ENCODE data around the gene ZNF609.

The ZNF609 gene

DNA sequence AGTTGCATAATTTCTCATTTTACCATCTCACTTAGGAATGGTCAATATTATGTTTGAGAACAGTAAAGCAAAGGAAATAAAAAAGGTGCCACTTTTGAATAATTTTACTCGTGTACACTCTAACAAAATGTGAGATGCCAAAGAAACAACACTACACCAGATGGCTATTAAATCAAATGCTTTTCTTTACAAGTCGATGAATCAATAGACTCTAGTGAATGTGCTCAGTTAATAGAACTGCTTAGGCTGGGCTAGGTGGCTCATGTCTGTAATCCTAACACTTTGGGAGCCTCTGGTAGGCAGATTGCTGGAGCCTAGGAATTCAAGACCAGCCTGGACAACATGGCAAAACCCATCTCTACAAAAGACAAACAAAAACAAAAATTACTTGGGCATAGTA lies 87.9 kb downstream of the ZNF609 start:
- no peak for DNase-seq

DNA sequence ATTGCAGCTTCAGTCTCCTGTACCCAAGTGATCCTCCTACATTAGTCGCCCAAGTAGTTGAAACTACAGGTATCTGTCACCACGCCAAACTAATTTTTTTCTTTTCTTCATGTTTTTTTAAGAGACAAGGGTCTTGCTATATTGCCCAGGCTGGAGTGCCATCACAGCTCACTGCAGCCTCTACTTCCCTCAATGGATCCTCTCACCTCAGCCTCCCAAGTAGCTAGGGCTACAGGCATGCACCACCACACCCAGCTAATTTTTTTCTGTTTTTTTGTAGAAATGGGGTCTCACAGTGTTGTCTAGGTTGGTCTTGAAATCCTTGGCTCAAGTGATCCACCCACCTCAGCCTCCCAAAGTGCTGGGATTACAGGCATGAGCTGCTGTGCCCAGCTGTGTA lies 89.5 kb downstream of the ZNF609 start:
- DNase-seq, result no peak

DNA sequence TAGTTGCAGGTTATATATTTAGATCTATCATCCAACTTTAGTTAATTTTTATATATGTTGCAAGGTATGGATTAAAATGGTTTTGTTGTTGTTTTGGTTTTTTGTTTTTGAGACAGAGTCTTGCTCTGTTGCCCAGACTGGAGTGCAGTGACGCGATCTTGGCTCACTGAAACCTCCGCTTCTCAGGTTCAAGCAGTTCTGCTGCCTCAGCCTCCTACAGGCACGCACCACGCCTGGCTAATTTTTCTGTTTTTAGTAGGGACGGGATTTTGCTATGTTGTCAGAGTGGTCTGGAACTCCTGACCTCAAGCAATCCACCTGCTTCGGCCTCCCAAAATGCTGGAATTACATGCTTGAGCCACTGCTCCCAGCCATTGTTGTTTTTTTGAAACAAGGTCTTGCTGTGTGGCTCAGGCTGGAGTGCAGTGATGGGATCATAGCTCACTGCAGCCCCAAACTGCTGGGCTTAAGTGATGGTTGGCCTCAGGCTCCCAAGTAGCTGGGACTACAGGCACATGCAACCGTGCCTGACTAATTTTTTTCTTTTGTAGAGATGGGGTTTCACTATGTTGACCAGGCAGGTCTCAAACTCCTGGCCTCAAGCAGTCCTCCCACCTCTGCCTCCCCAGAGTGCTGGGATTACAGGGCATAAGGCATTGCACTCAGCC lies 92.0 kb downstream of the ZNF609 start:
- no peak for DNase-seq

DNA sequence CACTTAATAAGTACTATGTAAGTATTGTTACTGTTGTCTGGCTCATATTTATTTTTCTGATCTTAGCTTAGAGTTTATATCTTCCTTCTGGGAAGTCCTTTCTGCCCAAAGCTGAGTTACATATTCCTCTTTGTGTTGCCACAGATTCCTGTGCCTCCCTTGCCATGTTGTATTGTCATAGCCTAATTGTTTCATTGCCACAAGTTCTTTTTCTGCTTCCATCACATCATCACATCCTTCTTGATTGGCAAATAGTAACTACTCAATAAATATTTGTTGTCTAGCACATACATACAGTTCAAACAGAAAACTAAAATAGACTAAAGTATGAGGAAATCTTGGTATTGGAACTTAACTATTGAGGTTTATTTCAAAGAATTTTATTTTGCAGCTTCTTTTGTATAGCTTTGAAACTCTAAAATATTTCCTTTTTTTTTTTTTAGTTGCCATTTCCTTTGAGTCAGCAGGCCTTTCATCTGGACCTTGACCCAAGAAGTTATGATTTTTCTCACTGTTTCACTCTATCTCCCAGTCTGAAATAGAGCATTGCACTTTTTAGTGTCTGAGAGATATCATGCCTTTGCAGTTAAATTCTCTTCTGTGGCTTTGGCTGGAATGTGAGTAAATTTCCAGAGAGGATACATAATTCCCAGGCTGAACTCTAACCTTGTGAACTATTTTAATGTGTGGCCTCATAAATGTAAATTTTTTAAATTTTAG lies 98.2 kb downstream of the ZNF609 start:
- DNase-seq, result no peak

DNA sequence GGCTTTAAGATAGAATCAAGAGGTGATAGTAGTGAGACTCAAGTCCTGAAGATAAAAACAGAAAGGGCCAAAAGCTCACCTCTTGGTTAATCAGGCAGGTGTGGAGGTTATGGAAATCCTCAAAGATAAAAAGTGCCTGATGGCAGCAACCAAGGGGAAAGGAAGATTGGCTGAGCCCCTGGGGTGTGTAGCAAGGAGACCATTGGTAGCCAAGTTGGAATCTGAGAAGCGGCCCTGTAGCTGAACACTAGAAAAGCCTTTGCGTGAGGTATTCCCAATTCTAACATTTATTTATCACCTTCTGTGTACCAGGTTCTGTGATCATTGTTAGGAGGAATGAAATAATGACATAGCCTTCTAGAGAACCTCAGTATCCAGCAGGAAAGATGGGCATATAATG lies 98.9 kb downstream of the ZNF609 start:
- no peak for DNase-seq

DNA sequence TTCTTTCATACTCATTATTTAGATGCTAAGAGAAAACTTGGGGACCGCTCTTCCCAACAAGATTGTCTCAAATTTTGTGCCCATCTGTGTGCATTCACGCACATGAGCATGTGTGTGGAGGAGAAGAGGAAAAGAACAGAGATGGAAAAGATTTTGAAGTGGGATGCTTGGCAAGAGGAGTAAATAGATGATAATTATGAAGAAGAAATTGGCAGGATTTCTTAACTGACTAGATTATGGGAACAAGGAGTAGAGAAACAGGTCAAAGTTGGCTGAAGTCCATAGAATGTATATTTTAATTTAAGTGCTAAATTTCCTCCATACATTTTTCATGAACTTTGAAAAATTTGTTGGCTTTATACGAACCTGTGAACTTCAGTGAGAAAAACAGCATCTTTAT lies 100.1 kb downstream of the ZNF609 start:
- DNase-seq, result no peak

- DNase-seq, result no peak
Observed at GRCh38 chr15:64560998-64561397, 100.6 kb downstream of the ZNF609 start.

GRCh38 chr15:64562003-64562640 lies 101.7 kb downstream of the ZNF609 start:
- no peak for DNase-seq

DNA sequence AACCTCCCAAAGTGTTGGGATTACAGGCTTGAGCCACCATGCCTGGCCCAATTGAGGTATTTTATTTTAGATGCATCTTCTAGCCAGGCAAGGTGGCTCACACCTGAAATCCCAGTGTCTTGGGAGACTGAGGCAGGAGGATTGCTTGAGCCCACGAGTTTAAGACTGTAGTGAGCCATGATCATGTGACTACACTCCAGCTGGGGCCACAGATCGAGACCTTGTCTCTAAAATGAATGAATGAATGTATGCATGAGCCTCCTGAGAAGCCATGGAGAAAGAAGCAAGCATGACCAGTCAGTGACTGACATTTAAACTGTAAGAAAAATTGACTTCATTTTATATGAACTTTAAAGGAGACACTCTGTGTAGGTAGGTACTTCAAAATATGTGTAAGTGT lies 105.7 kb downstream of the ZNF609 start:
- no peak for DNase-seq

- peak; percentile 7 for DNase-seq
Observed at GRCh38 chr15:64566629-64567427, 106.5 kb downstream of the ZNF609 start.

GRCh38 chr15:64568765-64569164 lies 108.4 kb downstream of the ZNF609 start:
- no peak for DNase-seq

- DNase-seq, result no peak
Observed at GRCh38 chr15:64571857-64572291, 111.5 kb downstream of the ZNF609 start.

GRCh38 chr15:64572856-64573255 lies 112.5 kb downstream of the ZNF609 start:
- no peak for DNase-seq

GRCh38 chr15:64574301-64575017 lies 114.1 kb downstream of the ZNF609 start:
- no peak for DNase-seq

DNA sequence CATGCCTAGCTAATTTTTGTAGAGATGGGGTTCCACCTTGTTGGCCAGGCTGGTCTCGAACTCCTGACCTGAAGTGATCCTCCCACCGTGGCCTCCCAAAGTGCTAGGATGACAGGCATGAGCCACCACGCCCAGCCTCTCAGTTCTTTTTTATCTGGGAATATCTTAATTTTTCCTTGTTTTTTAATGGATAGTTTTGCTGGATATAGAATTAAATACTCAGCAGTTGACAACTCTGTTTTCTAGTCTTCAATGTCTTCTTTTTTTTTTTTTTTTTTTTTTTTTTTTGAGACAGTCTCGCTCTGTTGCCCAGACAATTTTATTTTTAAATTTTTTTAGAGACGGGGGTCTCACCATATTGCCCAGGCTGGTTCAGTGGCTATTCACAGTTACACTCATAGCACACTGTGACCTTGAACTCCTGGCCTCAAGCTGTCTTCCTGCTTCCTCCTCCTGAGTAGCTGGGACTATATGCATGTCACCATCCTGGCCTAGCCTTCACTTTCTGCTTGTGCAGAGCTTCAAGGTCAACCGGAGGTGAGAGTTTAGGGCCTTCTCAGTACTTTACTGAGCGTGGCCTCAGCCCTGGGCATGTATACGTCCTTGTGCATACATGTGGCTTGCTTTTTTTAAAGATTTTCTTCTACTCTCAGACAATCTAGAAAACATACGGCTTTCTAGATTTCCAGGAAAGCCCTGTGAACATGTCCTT lies 120.5 kb downstream of the ZNF609 start:
- no peak for DNase-seq

GRCh38 chr15:64581408-64581761 lies 121.0 kb downstream of the ZNF609 start:
- no peak for DNase-seq

DNA sequence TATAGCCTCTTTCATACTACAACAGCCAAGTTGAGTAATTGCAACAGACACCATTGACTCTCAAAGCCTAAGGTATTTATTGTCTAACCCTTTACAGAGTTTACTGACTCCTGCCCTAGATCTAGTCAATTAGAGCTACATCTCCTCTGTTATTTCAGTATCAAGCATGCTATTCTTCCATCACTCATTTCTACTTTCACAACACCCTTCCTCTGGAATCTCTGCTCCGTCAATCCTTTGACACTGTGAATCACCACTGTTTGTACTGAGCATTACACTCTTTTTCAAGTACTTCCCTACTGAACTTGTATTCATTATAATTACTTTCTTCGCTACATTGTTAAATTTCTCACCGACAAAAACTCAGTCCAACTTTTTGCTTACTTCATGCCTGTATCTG lies 121.8 kb downstream of the ZNF609 start:
- DNase-seq, result no peak

GRCh38 chr15:64583519-64583918 lies 123.1 kb downstream of the ZNF609 start:
- DNase-seq, result no peak

GRCh38 chr15:64583983-64584382 lies 123.6 kb downstream of the ZNF609 start:
- no peak for DNase-seq

GRCh38 chr15:64586259-64586870 lies 126.0 kb downstream of the ZNF609 start:
- DNase-seq, result no peak

DNA sequence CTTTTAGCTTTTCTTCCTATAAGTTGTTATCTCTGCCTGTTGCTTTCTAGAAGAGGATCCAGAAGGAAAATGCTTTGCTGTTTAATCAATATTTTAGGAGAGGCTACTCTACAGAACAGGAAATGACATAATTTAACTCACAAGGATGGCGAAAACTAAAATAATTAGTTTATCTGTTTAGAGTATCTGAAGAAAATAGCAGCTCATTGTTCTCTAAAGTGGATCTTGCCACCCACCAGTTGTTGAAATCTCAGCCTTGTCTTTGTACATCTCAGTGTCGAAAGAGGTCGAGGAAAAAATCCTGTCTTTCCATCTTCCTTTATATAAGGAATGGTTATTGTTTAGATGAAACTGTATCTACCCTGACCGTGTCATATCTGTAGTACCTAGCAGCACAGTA lies 126.6 kb downstream of the ZNF609 start:
- DNase-seq, result no peak
